GM19238 (cell line): Measurements from ENCODE around the gene POLR2L.

ENCODE experiments used
- DNase-seq: peaks from one replicate; pipeline ENCODE4 v3.0.0; 2011; ENCODE audit warnings: low spot score; ENCODE audit not compliant: insufficient read length

Gene POLR2L

GRCh38 chr11:796565-797295 is 45.6 kb downstream of the POLR2L start:
- DNase-seq: no peak

DNA sequence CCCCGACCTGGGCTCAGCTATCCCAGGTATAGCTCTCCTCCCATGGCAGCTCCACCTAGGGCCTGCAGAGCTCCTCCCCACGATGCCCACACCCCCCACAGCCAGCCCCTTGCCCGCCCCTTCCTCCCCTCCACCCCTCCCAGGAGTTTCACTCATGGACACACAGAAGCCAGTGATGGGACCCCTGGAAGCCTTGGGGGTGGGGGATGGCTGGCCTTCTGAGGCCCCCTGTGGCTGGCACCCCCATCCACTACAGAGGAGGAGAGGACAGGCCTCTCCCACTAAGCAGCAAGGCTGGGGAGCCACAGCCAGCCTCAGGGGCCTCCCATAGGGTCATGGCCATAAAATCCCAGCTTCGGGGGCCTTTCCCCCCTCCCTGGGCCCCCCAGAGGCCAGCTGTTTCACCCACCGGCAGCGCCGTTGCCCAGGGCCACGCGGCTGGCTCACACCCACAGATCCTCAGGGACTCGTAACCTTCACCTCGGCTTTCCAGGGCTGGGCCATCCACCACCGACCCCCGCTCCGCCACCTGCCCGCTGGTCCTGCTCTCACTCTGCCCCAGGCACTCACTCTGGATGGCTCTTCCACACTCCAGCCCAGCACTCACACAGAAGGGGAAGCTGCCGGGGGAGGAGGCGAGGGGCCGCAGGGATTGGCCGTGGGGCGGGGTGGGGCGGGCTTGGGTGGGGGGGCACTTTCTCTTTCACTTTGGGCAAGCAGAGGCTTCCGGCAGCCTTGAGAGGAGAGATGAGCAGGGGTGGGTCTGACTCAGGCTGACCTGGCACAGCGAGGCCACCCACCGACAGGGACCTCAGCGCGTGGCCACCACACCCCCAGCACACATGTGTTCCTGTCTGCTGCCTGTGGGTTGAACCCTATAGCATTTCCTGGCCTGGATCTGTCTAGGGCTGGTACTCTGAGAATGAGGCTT is 46.4 kb downstream of the POLR2L start:
- DNase-seq: peak; percentile 99

GRCh38 chr11:794766-795633 is 47.3 kb downstream of the POLR2L start:
- DNase-seq: no peak

DNA sequence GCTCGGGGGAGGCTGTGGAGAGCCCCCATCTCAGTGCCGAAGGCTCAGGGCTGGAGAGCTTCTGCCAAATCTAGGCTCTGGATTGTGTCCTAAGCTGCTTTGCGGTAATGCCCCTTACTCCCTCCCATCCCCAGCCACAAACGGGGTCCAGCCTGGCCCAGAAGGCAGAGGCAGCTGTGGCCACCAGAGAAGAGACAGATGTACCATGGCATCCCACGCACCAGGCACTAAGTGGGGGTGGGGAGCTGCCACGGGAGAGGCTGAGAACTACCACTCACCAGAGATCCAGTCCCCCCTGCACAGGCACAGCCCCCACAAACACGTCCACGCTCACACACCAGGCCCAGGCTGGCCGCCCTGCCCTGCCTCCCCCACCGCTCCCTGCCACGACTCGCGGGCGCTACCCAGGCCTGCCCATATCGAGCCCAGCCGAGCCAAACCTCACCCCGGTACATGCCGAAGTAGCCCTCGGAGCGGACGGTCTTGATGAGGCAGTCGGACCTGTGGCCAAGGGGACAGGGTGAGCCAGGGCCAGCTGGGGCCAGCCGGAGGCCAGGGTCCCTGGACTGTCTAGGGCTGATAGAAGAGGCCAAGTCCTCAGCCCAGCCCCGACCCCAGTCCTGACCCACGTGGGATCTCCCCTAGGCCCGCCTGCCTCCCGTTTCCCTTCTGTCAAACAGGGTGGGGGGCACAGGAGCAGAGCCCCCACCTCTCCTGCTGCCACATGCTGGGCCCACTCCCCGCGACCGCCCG is 48.1 kb downstream of the POLR2L start:
- no peak for DNase-seq

- no peak for DNase-seq
Measured at GRCh38 chr11:793556-793955, 48.8 kb downstream of the POLR2L start.

- no peak for DNase-seq
Measured at GRCh38 chr11:792873-793272, 49.5 kb downstream of the POLR2L start.

DNA sequence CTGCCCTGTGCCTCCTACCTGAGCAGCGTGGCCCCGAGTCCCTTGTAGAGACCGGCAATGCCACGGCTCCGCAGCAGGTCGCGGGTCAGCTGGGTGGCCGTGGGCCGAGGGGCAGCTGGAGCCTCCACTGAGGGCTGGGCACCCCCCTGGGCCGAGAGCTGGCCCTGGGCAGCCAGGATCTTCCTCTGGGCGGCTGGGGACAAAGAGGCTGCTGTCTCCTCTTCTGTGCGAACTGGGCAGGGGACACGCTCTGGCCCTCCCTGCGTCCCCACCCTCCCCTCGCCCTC is 49.9 kb downstream of the POLR2L start:
- DNase-seq: no peak

DNA sequence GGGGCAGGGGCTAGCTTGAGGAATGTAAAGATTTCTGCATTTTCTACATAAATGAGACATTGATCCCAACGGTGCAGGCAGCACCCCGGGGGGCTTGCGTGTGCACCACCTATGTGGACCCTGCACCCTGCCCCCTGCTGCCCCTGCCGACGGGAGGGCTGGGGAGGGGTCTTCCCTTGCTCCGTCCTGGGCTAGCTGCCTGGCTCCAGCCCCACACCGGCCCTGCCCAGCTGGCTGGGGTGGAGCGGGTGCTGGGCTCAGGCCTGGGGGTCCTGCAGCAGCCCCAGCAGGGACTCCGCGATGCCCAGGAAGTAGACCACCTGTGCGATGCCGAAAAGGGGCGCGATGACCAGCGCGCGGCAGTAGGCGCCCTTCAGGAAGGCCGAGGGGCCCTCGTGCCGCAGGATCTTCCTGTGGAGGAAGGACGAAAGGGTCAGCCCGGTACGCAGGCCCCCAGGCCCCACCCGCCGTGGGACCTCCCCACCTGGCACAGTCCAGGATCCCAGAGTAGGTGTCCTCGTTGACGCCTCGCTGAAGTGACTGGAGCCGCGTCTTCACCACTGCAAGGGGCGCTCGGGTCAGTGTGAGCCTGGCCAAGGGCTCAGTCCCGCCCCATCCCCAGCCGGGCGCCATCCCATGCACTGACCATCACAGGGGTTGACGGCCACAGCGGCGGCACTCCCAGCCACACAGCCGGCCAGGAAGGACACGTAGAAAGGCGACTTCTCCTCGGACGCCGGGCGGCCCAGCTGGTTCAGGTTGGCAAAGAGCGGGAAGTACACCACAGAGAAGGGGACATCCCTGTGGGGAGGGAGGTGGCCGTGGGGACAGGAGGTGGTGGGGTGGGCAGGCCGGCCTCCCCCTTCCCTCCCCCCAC is 50.4 kb downstream of the POLR2L start:
- DNase-seq: no peak

DNA sequence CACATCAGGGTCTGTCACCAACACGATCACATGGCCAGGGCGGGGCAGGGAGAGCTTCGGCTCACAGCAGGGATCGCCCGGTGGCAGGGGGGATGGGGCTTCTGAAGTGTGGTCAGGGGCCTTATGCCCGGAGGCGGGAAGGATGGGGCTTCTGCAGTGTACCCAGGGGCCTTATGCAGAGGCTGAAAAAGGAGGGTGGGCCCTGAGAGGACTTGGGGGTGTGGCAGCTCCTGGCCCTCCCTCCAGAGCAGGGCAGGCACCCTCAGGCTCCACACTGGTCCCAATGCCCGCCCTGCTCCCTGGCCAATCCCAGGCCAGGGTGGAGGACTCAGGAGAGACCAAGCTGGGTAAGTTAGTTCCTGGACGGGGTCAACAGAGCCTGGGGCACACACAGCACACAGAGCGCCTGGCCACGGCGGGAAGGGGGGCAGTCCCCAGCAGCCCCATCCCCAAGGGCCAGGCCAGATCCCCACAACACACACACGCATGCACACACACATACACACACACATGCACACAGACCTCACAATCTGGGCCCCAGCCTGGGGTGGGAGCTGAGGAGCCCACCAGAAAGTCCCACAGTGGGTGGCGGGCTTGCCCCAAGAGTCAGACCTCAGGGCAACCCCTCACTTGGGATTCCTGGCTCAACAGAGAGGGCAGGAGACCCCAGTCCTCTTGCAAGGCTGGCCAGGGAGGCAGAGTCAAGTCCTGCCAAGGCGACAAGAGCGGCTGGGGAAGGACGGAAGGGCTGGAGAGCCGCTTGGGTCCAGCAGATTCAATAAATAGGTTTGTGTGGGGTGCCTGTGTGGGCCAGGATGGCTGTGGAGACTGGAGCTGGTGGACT is 51.4 kb downstream of the POLR2L start:
- no peak for DNase-seq

- DNase-seq: no peak
Measured at GRCh38 chr11:789943-790342, 52.4 kb downstream of the POLR2L start, which contains the start of gene CEND1. TSS of gene CEND1 (minus strand) at chr11:790090. CDS start at chr11:788576, 1,514 bp downstream.
